ENCODE results near the gene AKR1D1.

DNA sequence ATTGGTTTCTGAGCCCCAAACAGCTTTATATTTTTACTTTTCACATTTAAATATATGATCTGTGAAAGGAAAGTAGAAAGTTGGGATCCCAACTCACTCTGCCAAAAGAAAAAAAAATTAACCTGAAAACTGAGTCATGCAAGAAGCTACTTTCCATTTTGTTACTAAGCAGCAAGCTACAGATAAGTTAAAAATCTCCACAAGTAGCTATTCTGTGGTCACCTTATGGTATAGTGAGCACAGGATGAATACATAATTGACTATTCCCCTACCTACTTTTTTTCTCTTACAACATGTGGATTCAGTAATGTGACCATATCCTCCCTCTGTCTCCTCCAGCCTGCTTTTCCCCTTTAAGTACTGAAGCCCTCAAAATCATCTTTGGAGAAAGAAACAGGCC, 44.1 kb upstream of the AKR1D1 start:
- TF ChIP-seq, protein P1, sequence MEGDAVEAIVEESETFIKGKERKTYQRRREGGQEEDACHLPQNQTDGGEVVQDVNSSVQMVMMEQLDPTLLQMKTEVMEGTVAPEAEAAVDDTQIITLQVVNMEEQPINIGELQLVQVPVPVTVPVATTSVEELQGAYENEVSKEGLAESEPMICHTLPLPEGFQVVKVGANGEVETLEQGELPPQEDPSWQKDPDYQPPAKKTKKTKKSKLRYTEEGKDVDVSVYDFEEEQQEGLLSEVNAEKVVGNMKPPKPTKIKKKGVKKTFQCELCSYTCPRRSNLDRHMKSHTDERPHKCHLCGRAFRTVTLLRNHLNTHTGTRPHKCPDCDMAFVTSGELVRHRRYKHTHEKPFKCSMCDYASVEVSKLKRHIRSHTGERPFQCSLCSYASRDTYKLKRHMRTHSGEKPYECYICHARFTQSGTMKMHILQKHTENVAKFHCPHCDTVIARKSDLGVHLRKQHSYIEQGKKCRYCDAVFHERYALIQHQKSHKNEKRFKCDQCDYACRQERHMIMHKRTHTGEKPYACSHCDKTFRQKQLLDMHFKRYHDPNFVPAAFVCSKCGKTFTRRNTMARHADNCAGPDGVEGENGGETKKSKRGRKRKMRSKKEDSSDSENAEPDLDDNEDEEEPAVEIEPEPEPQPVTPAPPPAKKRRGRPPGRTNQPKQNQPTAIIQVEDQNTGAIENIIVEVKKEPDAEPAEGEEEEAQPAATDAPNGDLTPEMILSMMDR (tag by site-specific recombination; IDR thresholded peaks at IDR 0.05) = no peak
- TF ChIP-seq ZNF843 (tag by site-specific recombination; IDR thresholded peaks at IDR 0.05) (no peak), KLF9 (tag by site-specific recombination; IDR thresholded peaks at IDR 0.05; ENCODE audit: low read depth) (no peak), ZNF549 (tag by site-specific recombination; IDR thresholded peaks at IDR 0.05) (no peak), SCRT2 (tag by site-specific recombination; IDR thresholded peaks at IDR 0.05) (no peak), ZNF121 (tag by site-specific recombination; IDR thresholded peaks at IDR 0.05) (no peak), ZNF169 (tag by site-specific recombination; IDR thresholded peaks at IDR 0.05) (no peak), MYNN (tag by site-specific recombination; IDR thresholded peaks at IDR 0.05; ENCODE audit: borderline replicate concordance) (no peak)
- TF ChIP-seq, protein P2, sequence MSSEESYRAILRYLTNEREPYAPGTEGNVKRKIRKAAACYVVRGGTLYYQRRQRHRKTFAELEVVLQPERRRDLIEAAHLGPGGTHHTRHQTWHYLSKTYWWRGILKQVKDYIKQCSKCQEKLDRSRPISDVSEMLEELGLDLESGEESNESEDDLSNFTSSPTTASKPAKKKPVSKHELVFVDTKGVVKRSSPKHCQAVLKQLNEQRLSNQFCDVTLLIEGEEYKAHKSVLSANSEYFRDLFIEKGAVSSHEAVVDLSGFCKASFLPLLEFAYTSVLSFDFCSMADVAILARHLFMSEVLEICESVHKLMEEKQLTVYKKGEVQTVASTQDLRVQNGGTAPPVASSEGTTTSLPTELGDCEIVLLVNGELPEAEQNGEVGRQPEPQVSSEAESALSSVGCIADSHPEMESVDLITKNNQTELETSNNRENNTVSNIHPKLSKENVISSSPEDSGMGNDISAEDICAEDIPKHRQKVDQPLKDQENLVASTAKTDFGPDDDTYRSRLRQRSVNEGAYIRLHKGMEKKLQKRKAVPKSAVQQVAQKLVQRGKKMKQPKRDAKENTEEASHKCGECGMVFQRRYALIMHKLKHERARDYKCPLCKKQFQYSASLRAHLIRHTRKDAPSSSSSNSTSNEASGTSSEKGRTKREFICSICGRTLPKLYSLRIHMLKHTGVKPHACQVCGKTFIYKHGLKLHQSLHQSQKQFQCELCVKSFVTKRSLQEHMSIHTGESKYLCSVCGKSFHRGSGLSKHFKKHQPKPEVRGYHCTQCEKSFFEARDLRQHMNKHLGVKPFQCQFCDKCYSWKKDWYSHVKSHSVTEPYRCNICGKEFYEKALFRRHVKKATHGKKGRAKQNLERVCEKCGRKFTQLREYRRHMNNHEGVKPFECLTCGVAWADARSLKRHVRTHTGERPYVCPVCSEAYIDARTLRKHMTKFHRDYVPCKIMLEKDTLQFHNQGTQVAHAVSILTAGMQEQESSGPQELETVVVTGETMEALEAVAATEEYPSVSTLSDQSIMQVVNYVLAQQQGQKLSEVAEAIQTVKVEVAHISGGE (tag by site-specific recombination; conservative IDR thresholded peaks at IDR 0.05; ENCODE audit: low read depth) = no peak
- TF ChIP-seq, protein P3, sequence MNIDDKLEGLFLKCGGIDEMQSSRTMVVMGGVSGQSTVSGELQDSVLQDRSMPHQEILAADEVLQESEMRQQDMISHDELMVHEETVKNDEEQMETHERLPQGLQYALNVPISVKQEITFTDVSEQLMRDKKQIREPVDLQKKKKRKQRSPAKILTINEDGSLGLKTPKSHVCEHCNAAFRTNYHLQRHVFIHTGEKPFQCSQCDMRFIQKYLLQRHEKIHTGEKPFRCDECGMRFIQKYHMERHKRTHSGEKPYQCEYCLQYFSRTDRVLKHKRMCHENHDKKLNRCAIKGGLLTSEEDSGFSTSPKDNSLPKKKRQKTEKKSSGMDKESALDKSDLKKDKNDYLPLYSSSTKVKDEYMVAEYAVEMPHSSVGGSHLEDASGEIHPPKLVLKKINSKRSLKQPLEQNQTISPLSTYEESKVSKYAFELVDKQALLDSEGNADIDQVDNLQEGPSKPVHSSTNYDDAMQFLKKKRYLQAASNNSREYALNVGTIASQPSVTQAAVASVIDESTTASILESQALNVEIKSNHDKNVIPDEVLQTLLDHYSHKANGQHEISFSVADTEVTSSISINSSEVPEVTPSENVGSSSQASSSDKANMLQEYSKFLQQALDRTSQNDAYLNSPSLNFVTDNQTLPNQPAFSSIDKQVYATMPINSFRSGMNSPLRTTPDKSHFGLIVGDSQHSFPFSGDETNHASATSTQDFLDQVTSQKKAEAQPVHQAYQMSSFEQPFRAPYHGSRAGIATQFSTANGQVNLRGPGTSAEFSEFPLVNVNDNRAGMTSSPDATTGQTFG (tag by site-specific recombination; IDR thresholded peaks at IDR 0.05; ENCODE audit: borderline replicate concordance) = no peak
- TF ChIP-seq, protein P4, sequence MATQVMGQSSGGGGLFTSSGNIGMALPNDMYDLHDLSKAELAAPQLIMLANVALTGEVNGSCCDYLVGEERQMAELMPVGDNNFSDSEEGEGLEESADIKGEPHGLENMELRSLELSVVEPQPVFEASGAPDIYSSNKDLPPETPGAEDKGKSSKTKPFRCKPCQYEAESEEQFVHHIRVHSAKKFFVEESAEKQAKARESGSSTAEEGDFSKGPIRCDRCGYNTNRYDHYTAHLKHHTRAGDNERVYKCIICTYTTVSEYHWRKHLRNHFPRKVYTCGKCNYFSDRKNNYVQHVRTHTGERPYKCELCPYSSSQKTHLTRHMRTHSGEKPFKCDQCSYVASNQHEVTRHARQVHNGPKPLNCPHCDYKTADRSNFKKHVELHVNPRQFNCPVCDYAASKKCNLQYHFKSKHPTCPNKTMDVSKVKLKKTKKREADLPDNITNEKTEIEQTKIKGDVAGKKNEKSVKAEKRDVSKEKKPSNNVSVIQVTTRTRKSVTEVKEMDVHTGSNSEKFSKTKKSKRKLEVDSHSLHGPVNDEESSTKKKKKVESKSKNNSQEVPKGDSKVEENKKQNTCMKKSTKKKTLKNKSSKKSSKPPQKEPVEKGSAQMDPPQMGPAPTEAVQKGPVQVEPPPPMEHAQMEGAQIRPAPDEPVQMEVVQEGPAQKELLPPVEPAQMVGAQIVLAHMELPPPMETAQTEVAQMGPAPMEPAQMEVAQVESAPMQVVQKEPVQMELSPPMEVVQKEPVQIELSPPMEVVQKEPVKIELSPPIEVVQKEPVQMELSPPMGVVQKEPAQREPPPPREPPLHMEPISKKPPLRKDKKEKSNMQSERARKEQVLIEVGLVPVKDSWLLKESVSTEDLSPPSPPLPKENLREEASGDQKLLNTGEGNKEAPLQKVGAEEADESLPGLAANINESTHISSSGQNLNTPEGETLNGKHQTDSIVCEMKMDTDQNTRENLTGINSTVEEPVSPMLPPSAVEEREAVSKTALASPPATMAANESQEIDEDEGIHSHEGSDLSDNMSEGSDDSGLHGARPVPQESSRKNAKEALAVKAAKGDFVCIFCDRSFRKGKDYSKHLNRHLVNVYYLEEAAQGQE (tag by site-specific recombination; IDR thresholded peaks at IDR 0.05) = no peak

Measured in HEK293 (cell line).